ENCODE results near the gene HEPACAM.

HEPACAM gene

GRCh38 chr11:124897674-124898262 lies 38.1 kb downstream of the HEPACAM start, which contains the start of gene ROBO4:
Gene ROBO4, minus strand, starts transcription at chr11:124897865. Its CDS starts 70 bp downstream, at chr11:124897795.
- no peak for DNase-seq (ENCODE audit: low read depth)
- H3K4me3 ChIP-seq (ENCODE audit: low read depth, low read length), result no peak within 1 kb of the TSS
- no peak for TF ChIP-seq CTCF (conservative IDR thresholded peaks at IDR 0.05; ENCODE audit: low read depth, low read length)

GRCh38 chr11:124896821-124897391 lies 38.9 kb downstream of the HEPACAM start:
- no peak for DNase-seq (ENCODE audit: low read depth)
- TF ChIP-seq CTCF (conservative IDR thresholded peaks at IDR 0.05; ENCODE audit: low read depth, low read length), result no peak
- no peak overlapping the region for H3K4me3 ChIP-seq (ENCODE audit: low read depth, low read length)

GRCh38 chr11:124896071-124896750 lies 39.6 kb downstream of the HEPACAM start:
- no peak for TF ChIP-seq CTCF (conservative IDR thresholded peaks at IDR 0.05; ENCODE audit: low read depth, low read length)
- no peak overlapping the region for H3K4me3 ChIP-seq (ENCODE audit: low read depth, low read length)
- no peak for DNase-seq (ENCODE audit: low read depth)

- TF ChIP-seq CTCF (conservative IDR thresholded peaks at IDR 0.05; ENCODE audit: low read depth, low read length), result no peak
- H3K4me3 ChIP-seq (ENCODE audit: low read depth, low read length), result no peak overlapping the region
- DNase-seq (ENCODE audit: low read depth), result no peak
These were observed 40.3 kb downstream of the HEPACAM start for GRCh38 chr11:124895471-124895971.

- DNase-seq (ENCODE audit: low read depth), result no peak
- TF ChIP-seq CTCF (conservative IDR thresholded peaks at IDR 0.05; ENCODE audit: low read depth, low read length), result no peak
- no peak overlapping the region for H3K4me3 ChIP-seq (ENCODE audit: low read depth, low read length)
These were observed 41.0 kb downstream of the HEPACAM start for GRCh38 chr11:124894606-124895430.

GRCh38 chr11:124893781-124894401 lies 42.0 kb downstream of the HEPACAM start:
- no peak for DNase-seq (ENCODE audit: low read depth)
- no peak for TF ChIP-seq CTCF (conservative IDR thresholded peaks at IDR 0.05; ENCODE audit: low read depth, low read length)
- no peak overlapping the region for H3K4me3 ChIP-seq (ENCODE audit: low read depth, low read length)

All from choroid plexus epithelial cell (primary cell).